HG03571 (cell line): ENCODE data around the gene RNU1-4.
"Not testable (repeated sequence)": the region's sequence is repeated elsewhere in the genome, so short reads cannot be mapped to it uniquely, and the experiment has no call there.

ENCODE experiments used
- ATAC-seq: cut with Tn5 transposase; IDR thresholded peaks from one replicate; pipeline ENCODE4 v1.9.1; 2021; ENCODE audit not compliant: unreplicated experiment

The RNU1-4 gene

GRCh38 chr1:16764820-16765655 lies 24.7 kb downstream of the RNU1-4 start:
- ATAC-seq: not testable (repeated sequence)

GRCh38 chr1:16765731-16766605 lies 25.7 kb downstream of the RNU1-4 start:
- ATAC-seq: not testable (repeated sequence)

GRCh38 chr1:16766689-16767256 lies 26.5 kb downstream of the RNU1-4 start:
- ATAC-seq: not testable (repeated sequence)

GRCh38 chr1:16770139-16770759 lies 29.9 kb downstream of the RNU1-4 start:
- not testable (repeated sequence) for ATAC-seq

- ATAC-seq: not testable (repeated sequence)
These were observed 30.7 kb downstream of the RNU1-4 start for GRCh38 chr1:16770896-16771446.

- ATAC-seq: not testable (repeated sequence)
These were observed 32.2 kb downstream of the RNU1-4 start for GRCh38 chr1:16772275-16773204.

- not testable (repeated sequence) for ATAC-seq
These were observed 32.9 kb downstream of the RNU1-4 start for GRCh38 chr1:16773205-16773596.

- ATAC-seq: not testable (repeated sequence)
These were observed 33.4 kb downstream of the RNU1-4 start for GRCh38 chr1:16773723-16774122.

GRCh38 chr1:16774773-16775172 lies 34.5 kb downstream of the RNU1-4 start:
- ATAC-seq: not testable (repeated sequence)

- not testable (repeated sequence) for ATAC-seq
These were observed 35.0 kb downstream of the RNU1-4 start for GRCh38 chr1:16775290-16775689.

GRCh38 chr1:16776248-16776647 lies 35.9 kb downstream of the RNU1-4 start:
- not testable (repeated sequence) for ATAC-seq

- ATAC-seq: not testable (repeated sequence)
These were observed 36.5 kb downstream of the RNU1-4 start for GRCh38 chr1:16776835-16777234.

GRCh38 chr1:16777821-16778220 lies 37.5 kb downstream of the RNU1-4 start:
- not testable (repeated sequence) for ATAC-seq

GRCh38 chr1:16779525-16779924 lies 39.2 kb downstream of the RNU1-4 start:
- not testable (repeated sequence) for ATAC-seq

- not testable (repeated sequence) for ATAC-seq
These were observed 40.7 kb downstream of the RNU1-4 start for GRCh38 chr1:16781033-16781432.

GRCh38 chr1:16781625-16782024 lies 41.3 kb downstream of the RNU1-4 start:
- ATAC-seq: not testable (repeated sequence)

GRCh38 chr1:16784955-16785354 lies 44.6 kb downstream of the RNU1-4 start:
- ATAC-seq: not testable (repeated sequence)

GRCh38 chr1:16786362-16786761 lies 46.0 kb downstream of the RNU1-4 start:
- ATAC-seq: not testable (repeated sequence)

- not testable (repeated sequence) for ATAC-seq
These were observed 46.9 kb downstream of the RNU1-4 start for GRCh38 chr1:16787175-16787574.
